Trophoblast cell (in vitro differentiated cells and primary cell): ENCODE results near the gene TLE3.

Experiments
- DNase-seq, 2 donors: peaks; one replicate each; pipeline ENCODE4 v3.0.0-alpha.2; 2016
- H2AFZ ChIP-seq: 2 replicates; pipeline ENCODE4 v1.6.1; 2013; ENCODE audit warnings: low read length, moderate library complexity, mild to moderate bottlenecking; ENCODE audit not compliant: insufficient read depth, poor library complexity
- H2AK5ac ChIP-seq: 2 replicates; pipeline ENCODE4 v1.6.1; 2013; ENCODE audit warnings: mild to moderate bottlenecking, low read length
- H2BK120ac ChIP-seq: 2 replicates; pipeline ENCODE4 v1.6.1; 2013; ENCODE audit warnings: low read length, mild to moderate bottlenecking, moderate library complexity; ENCODE audit not compliant: insufficient read depth, poor library complexity
- H2BK12ac ChIP-seq: 2 replicates; pipeline ENCODE4 v1.6.1; 2013; ENCODE audit warnings: mild to moderate bottlenecking, low read length, moderate library complexity
- H2BK5ac ChIP-seq: 2 replicates; pipeline ENCODE4 v1.6.1; 2013; ENCODE audit warnings: low read length, low read depth, moderate library complexity, mild to moderate bottlenecking; ENCODE audit not compliant: poor library complexity
- H3K14ac ChIP-seq: 2 replicates; pipeline ENCODE4 v1.6.1; 2013; ENCODE audit warnings: mild to moderate bottlenecking, low read length
- H3K18ac ChIP-seq: 2 replicates; pipeline ENCODE4 v1.6.1; 2013; ENCODE audit warnings: mild to moderate bottlenecking, low read length
- H3K23ac ChIP-seq: 2 replicates; pipeline ENCODE4 v1.6.1; 2013; ENCODE audit warnings: low read length
- H3K27ac ChIP-seq: 2 replicates; pipeline ENCODE4 v1.5.1; 2013; ENCODE audit warnings: low read depth, mild to moderate bottlenecking, inconsistent platforms, low read length, moderate library complexity
- H3K27me3 ChIP-seq: 2 replicates; pipeline ENCODE4 v1.6.1; 2013; ENCODE audit warnings: inconsistent platforms, mild to moderate bottlenecking, low read length, moderate library complexity; ENCODE audit not compliant: insufficient read depth
- H3K36me3 ChIP-seq, 2 experiments: 1 replicate in 1 of 2; 2 replicates in 1 of 2; pipeline ENCODE4 v1.6.1; 2013; ENCODE audit warnings: low read length in 2 of 2, mild to moderate bottlenecking in 2 of 2, moderate library complexity in 1 of 2; ENCODE audit not compliant: insufficient read depth in 2 of 2, control insufficient read depth in 1 of 2
- H3K4ac ChIP-seq: 2 replicates; pipeline ENCODE4 v1.6.1; 2013; ENCODE audit warnings: low read depth, mild to moderate bottlenecking, low read length, moderate library complexity
- H3K4me1 ChIP-seq, 2 experiments: 1 replicate in 1 of 2; 2 replicates in 1 of 2; pipeline ENCODE4 v1.6.1; 2013; ENCODE audit warnings: low read length in 2 of 2, mild to moderate bottlenecking in 2 of 2, moderate library complexity in 1 of 2; ENCODE audit not compliant: insufficient read depth in 2 of 2, control insufficient read depth in 1 of 2
- H3K4me2 ChIP-seq: 2 replicates; pipeline ENCODE4 v1.6.1; 2013; ENCODE audit warnings: inconsistent platforms, mild to moderate bottlenecking, low read length, moderate library complexity
- H3K4me3 ChIP-seq: 2 replicates; pipeline ENCODE4 v1.5.1; 2013; ENCODE audit warnings: mild to moderate bottlenecking, low read depth, low read length, inconsistent platforms
- H3K79me1 ChIP-seq: one replicate; pipeline ENCODE4 v1.6.1; 2013; ENCODE audit warnings: low read length
- H3K79me2 ChIP-seq: 2 replicates; pipeline ENCODE4 v1.6.1; 2013; ENCODE audit warnings: low read length, mild to moderate bottlenecking; ENCODE audit not compliant: control insufficient read depth, insufficient read depth, poor library complexity
- H3K9ac ChIP-seq: 2 replicates; pipeline ENCODE4 v1.6.1; 2013; ENCODE audit warnings: mild to moderate bottlenecking, low read length
- H3K9me3 ChIP-seq: 2 replicates; pipeline ENCODE4 v1.6.1; 2013; ENCODE audit warnings: low read depth, mild to moderate bottlenecking, control low read depth, inconsistent platforms, low read length; ENCODE audit not compliant: insufficient read depth
- H4K12ac ChIP-seq: 2 replicates; pipeline ENCODE4 v1.6.1; 2013; ENCODE audit warnings: low read depth, mild to moderate bottlenecking, low read length, moderate library complexity
- H4K8ac ChIP-seq: 2 replicates; pipeline ENCODE4 v1.6.1; 2013; ENCODE audit warnings: low read depth, mild to moderate bottlenecking, low read length, moderate library complexity
- H4K91ac ChIP-seq: one replicate; pipeline ENCODE4 v1.6.1; 2013; ENCODE audit warnings: low read depth, mild to moderate bottlenecking, low read length, moderate library complexity
- WGBS: extraction: QIAGEN DNeasy Blood & Tissue Kit; methylation state at CpG from one replicate; pipeline ENCODE4 v1.1.7; 2013; ENCODE audit warnings: missing lambda C conversion rate; ENCODE audit not compliant: insufficient read length, insufficient coverage; ENCODE audit errors: extremely low coverage; 5-methylcytosine and 5-hydroxymethylcytosine counted together

Gene TLE3

GRCh38 chr15:70118599-70118998, 20.9 kb upstream of the TLE3 start:
- Histone ChIP-seq H2AK5ac (no peak overlapping the region), H3K14ac (no peak overlapping the region), H3K4me3 (no peak overlapping the region), H3K9ac (no peak overlapping the region), H3K79me1 (peaks cover 7% of the 10 kb centered on the region), H3K4ac (no peak overlapping the region), H3K79me2 (no peaks in the 10 kb centered on the region), H3K4me2 (no peak overlapping the region), H2BK120ac (no peak overlapping the region), H3K9me3 (peaks cover 2% of the 10 kb centered on the region), H3K4me1 (peaks cover 8 to 13% of the 10 kb centered on the region in 2 experiments), H3K36me3 (no peaks in the 10 kb centered on the region), H3K27ac (no peak overlapping the region), H2AFZ (no peak overlapping the region), H2BK5ac (no peak overlapping the region), H2BK12ac (no peak overlapping the region), H3K27me3 (no peaks in the 10 kb centered on the region), H4K12ac (no peak overlapping the region), H3K23ac (no peak overlapping the region), H4K91ac (no peak overlapping the region), H3K18ac (no peak overlapping the region), H4K8ac (no peak overlapping the region)
- peak in 1 of 2 donors; percentile 23 for DNase-seq
- no CpG with 5 or more reads among the region's 3 CpGs for WGBS

DNA sequence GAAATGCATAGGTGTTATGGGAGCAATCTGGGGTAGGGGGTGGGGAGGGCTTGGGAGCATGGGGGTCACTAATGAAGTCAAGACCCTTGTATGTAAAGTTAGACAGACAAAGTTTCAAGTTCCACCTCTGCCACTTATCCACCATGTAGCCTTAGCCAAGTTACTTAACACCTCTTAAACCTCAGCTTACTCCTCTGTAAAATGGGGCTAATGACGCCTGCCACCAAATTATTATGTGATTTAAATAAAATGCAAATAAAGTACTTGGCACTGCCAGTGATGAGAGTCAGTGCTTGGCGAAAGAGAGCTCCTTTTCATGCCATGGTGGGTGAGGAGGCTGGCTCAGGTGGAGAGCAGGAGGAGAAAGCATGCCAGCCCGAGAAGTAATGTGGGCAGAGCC, 18.6 kb upstream of the TLE3 start:
- no CpG with 5 or more reads among the region's 3 CpGs for WGBS

GRCh38 chr15:70114221-70114620, 16.5 kb upstream of the TLE3 start:
- H3K9me3 ChIP-seq: no peaks in the 10 kb centered on the region
- H3K4ac ChIP-seq: no peak overlapping the region
- peaks cover 4% of the 10 kb centered on the region for H3K27me3 ChIP-seq
- no peaks in the 10 kb centered on the region for H3K79me2 ChIP-seq
- H2AK5ac ChIP-seq: no peak overlapping the region
- peaks cover 8% of the 10 kb centered on the region for H3K79me1 ChIP-seq
- no peak overlapping the region for H2BK120ac ChIP-seq
- no peak overlapping the region for H4K12ac ChIP-seq
- no peak overlapping the region for H2AFZ ChIP-seq
- H3K9ac ChIP-seq: no peak overlapping the region
- H2BK5ac ChIP-seq: no peak overlapping the region
- WGBS: no CpG with 5 or more reads among the region's 3 CpGs
- H4K8ac ChIP-seq: no peak overlapping the region
- no peak overlapping the region for H3K27ac ChIP-seq
- no peak overlapping the region for H2BK12ac ChIP-seq
- peak in 1 of 2 donors; percentile 17 for DNase-seq
- peak overlapping the region; percentile 49 for H4K91ac ChIP-seq
- peaks cover 18 to 26% of the 10 kb centered on the region in 2 experiments for H3K4me1 ChIP-seq
- no peak overlapping the region for H3K4me3 ChIP-seq
- no peak overlapping the region for H3K4me2 ChIP-seq
- H3K18ac ChIP-seq: no peak overlapping the region
- no peaks in the 10 kb centered on the region for H3K36me3 ChIP-seq
- no peak overlapping the region for H3K23ac ChIP-seq
- no peak overlapping the region for H3K14ac ChIP-seq

More for the DNA sequence above, 18.6 kb upstream of the TLE3 start:
- Histone ChIP-seq H3K23ac (no peak overlapping the region), H3K27ac (no peak overlapping the region), H4K12ac (no peak overlapping the region), H3K4me1 (peaks cover 18 to 24% of the 10 kb centered on the region in 2 experiments), H3K18ac (no peak overlapping the region), H2AFZ (no peak overlapping the region), H2BK120ac (no peak overlapping the region), H4K91ac (no peak overlapping the region), H2AK5ac (no peak overlapping the region), H3K79me1 (peaks cover 8% of the 10 kb centered on the region), H3K4me3 (no peak overlapping the region), H3K9me3 (peaks cover 2% of the 10 kb centered on the region), H3K14ac (no peak overlapping the region), H3K4ac (no peak overlapping the region), H3K36me3 (no peaks in the 10 kb centered on the region), H3K79me2 (no peaks in the 10 kb centered on the region), H2BK12ac (no peak overlapping the region), H4K8ac (no peak overlapping the region), H3K27me3 (no peaks in the 10 kb centered on the region), H2BK5ac (no peak overlapping the region), H3K9ac (no peak overlapping the region), H3K4me2 (no peak overlapping the region)
- no peak for DNase-seq

- Histone ChIP-seq H4K12ac (no peak overlapping the region), H3K4me1 (peaks cover 18 to 26% of the 10 kb centered on the region in 2 experiments), H3K23ac (no peak overlapping the region), H2AK5ac (no peak overlapping the region), H3K27me3 (peaks cover 4% of the 10 kb centered on the region), H3K4me3 (no peak overlapping the region), H2BK5ac (no peak overlapping the region), H3K9ac (no peak overlapping the region), H4K8ac (no peak overlapping the region), H2BK120ac (no peak overlapping the region), H3K14ac (no peak overlapping the region), H3K9me3 (no peaks in the 10 kb centered on the region), H2BK12ac (no peak overlapping the region), H3K36me3 (no peaks in the 10 kb centered on the region), H4K91ac (peak overlapping the region; percentile 49), H3K27ac (no peak overlapping the region), H3K79me2 (no peaks in the 10 kb centered on the region), H3K4ac (no peak overlapping the region), H3K4me2 (no peak overlapping the region), H2AFZ (no peak overlapping the region), H3K79me1 (peaks cover 8% of the 10 kb centered on the region), H3K18ac (no peak overlapping the region)
- no peak for DNase-seq
- WGBS: no CpG with 5 or more reads among the region's 7 CpGs
Measured at GRCh38 chr15:70113304-70113700, 15.6 kb upstream of the TLE3 start.
